CD14-positive monocyte (primary cell): ENCODE results near the gene GMEB2. TPM values are rescaled to one million over a fixed set of nuclear protein-coding genes. Genes with fewer than 3 reads are reported as not detected.
A peak's percentile ranks its signal among the peaks of the same experiment; 100 is the strongest.

Source experiments
- DNase-seq, 3 donors: peaks; one replicate each; pipeline ENCODE4 v3.0.0-alpha.2; 2011 to 2022
- H2AFZ ChIP-seq: 2 replicates; pipeline ENCODE4 v1.6.0; 2012; ENCODE audit warnings: mild to moderate bottlenecking, low read depth, low read length, inconsistent platforms; ENCODE audit not compliant: insufficient read depth, poor library complexity, severe bottlenecking
- H3K27ac ChIP-seq, 2 donors: 1 replicate in 1 of 2; 2 replicates in 1 of 2; pipeline ENCODE4 v1.5.1; 2012 to 2013; ENCODE audit warnings: low read length in 2 of 2, control low read depth in 1 of 2, inconsistent platforms in 1 of 2, low read depth in 1 of 2, mild to moderate bottlenecking in 1 of 2
- H3K27me3 ChIP-seq, 2 donors: one replicate each; pipeline versions ENCODE4 v1.6.0 to v1.6.1; 2011 to 2013; ENCODE audit warnings: low read length in 2 of 2; ENCODE audit not compliant: control insufficient read depth in 2 of 2, insufficient read depth in 2 of 2
- H3K36me3 ChIP-seq, 2 donors: replicated peaks in 1 of 2; 1 replicate in 1 of 2; 2 replicates in 1 of 2; pipeline versions ENCODE4 v1.5.1 to v1.6.1; 2012 to 2013; ENCODE audit warnings: low read length in 2 of 2, control low read depth in 1 of 2, inconsistent platforms in 1 of 2, mild to moderate bottlenecking in 1 of 2; ENCODE audit not compliant: insufficient read depth in 2 of 2, control insufficient read depth in 1 of 2
- H3K4me1 ChIP-seq, 2 donors: 1 replicate in 1 of 2; 2 replicates in 1 of 2; pipeline versions ENCODE4 v1.5.1 to v1.6.1; 2012 to 2013; ENCODE audit warnings: low read length in 2 of 2, control low read depth in 1 of 2, inconsistent platforms in 1 of 2, mild to moderate bottlenecking in 1 of 2, moderate library complexity in 1 of 2; ENCODE audit not compliant: insufficient read depth in 2 of 2, control insufficient read depth in 1 of 2
- H3K4me2 ChIP-seq: replicated peaks from 2 replicates; pipeline ENCODE3; 2012; ENCODE audit warnings: low read length, moderate library complexity, mild to moderate bottlenecking; ENCODE audit not compliant: poor library complexity, severe bottlenecking; ENCODE audit errors: extremely low read depth
- H3K4me3 ChIP-seq, 3 experiments: fragments of 200-600 bp in 1 of 3; sonication (generic) in 1 of 3; replicated peaks in 1 of 3; 1 replicate in 2 of 3; 2 replicates in 1 of 3; pipeline ENCODE4 v1.5.1; 2011 to 2013; ENCODE audit warnings: low read length in 3 of 3, mild to moderate bottlenecking in 3 of 3, control low read depth in 2 of 3, low read depth in 2 of 3, inconsistent platforms in 1 of 3, moderate library complexity in 1 of 3
- H3K79me2 ChIP-seq: 2 replicates; pipeline ENCODE4 v1.6.0; 2012; ENCODE audit warnings: mild to moderate bottlenecking, control low read depth, inconsistent platforms, low read length, moderate library complexity; ENCODE audit not compliant: insufficient read depth
- H3K9ac ChIP-seq: 2 replicates; pipeline ENCODE4 v1.6.0; 2017; ENCODE audit warnings: low read length, mild to moderate bottlenecking; ENCODE audit not compliant: insufficient read depth, poor library complexity, severe bottlenecking
- H3K9me3 ChIP-seq, 2 donors: replicated peaks in 1 of 2; 1 replicate in 1 of 2; 2 replicates in 1 of 2; pipeline versions ENCODE4 v1.5.1 to v1.6.1; 2012 to 2013; ENCODE audit warnings: low read length in 2 of 2, control low read depth in 1 of 2; ENCODE audit not compliant: control insufficient read depth in 1 of 2, insufficient read depth in 1 of 2
- H4K20me1 ChIP-seq: 2 replicates; pipeline ENCODE4 v1.6.0; 2012; ENCODE audit warnings: mild to moderate bottlenecking, low read length, control low read depth, moderate library complexity; ENCODE audit not compliant: insufficient read depth
- H3K27ac Mint-ChIP-seq, 7 donors: one replicate each; pipeline ENCODE4 v1.8.0; 2020; ENCODE audit warnings: mild to moderate bottlenecking in 7 of 7, mixed read lengths in 7 of 7, moderate library complexity in 6 of 7, inconsistent platforms in 2 of 7
- H3K27me3 Mint-ChIP-seq, 3 donors: one replicate each; pipeline ENCODE4 v1.8.0; 2021 to 2022; ENCODE audit warnings: low read depth in 3 of 3, mild to moderate bottlenecking in 3 of 3, mixed read lengths in 3 of 3, moderate library complexity in 3 of 3, inconsistent platforms in 1 of 3
- H3K36me3 Mint-ChIP-seq, 2 donors: one replicate each; pipeline ENCODE4 v1.8.0; 2020; ENCODE audit warnings: mixed read lengths in 2 of 2, inconsistent platforms in 1 of 2, mild to moderate bottlenecking in 1 of 2
- H3K4me1 Mint-ChIP-seq: one replicate; pipeline ENCODE4 v1.8.0; 2020; ENCODE audit warnings: mild to moderate bottlenecking, mixed read lengths
- H3K4me3 Mint-ChIP-seq, 2 donors: one replicate each; pipeline ENCODE4 v1.8.0; 2020; ENCODE audit warnings: mild to moderate bottlenecking in 2 of 2, mixed read lengths in 2 of 2, moderate library complexity in 1 of 2
- H3K9me3 Mint-ChIP-seq, 7 donors: one replicate each; pipeline ENCODE4 v1.8.0; 2020 to 2022; ENCODE audit warnings: mixed read lengths in 7 of 7, mild to moderate bottlenecking in 6 of 7, moderate library complexity in 6 of 7, inconsistent platforms in 2 of 7
- CTCF ChIP-seq: fragments of 200-600 bp; IDR thresholded peaks from one replicate; pipeline ENCODE4 v1.8.0; 2022; ENCODE audit warnings: antibody characterized with exemption, mild to moderate bottlenecking
- WGBS: methylation state at CpG from one replicate; pipeline ENCODE4 v1.1.5; 2013; ENCODE audit warnings: missing lambda C conversion rate; ENCODE audit not compliant: insufficient coverage; 5-methylcytosine and 5-hydroxymethylcytosine counted together
- intact Hi-C, 2 donors: fragments of 100-400 bp; cut with micrococcal nuclease; formaldehyde crosslinking; loops; one replicate each; pipeline versions ENCODE4 v1.15.0 to v1.15.1; 2023
- polyA plus RNA-seq, 3 donors: library from polyadenylated mRNA; depleted of rRNA in 1 of 3; unstranded in 2 of 3; stranded (reverse) in 1 of 3; fragments of 300-500 nt in 2 of 3; fragments of >200 nt in 1 of 3; fragmentation: Illumina TruSeq in 2 of 3; gene quantifications; 1 replicate in 2 of 3; 2 replicates in 1 of 3; pipeline ENCODE4 v1.2.3, GENCODE V29; 2012 to 2021

The GMEB2 gene
- polyA plus RNA-seq, 3 donors = 2.7 to 11.7 (median 3.8) TPM

GRCh38 chr20:63556873-63557478 is 69.9 kb downstream of the GMEB2 start:
- H3K4me1 Mint-ChIP-seq = peaks cover 10% of the 10 kb centered on the region
- no peak overlapping the region for H3K4me2 ChIP-seq
- no peak for DNase-seq
- H3K9me3 Mint-ChIP-seq = peaks cover 4 to 22% (median 6%) of the 10 kb centered on the region in 7 donors
- peaks cover 27 to 75% (median 58%) of the 10 kb centered on the region in 3 donors for H3K27me3 Mint-ChIP-seq
- peaks cover 0 to 7% of the 10 kb centered on the region in 2 donors for H3K9me3 ChIP-seq
- no peak for TF ChIP-seq CTCF
- peak overlapping the region in 1 of 2 donors; percentile 35 for H3K4me3 Mint-ChIP-seq
- H3K27me3 ChIP-seq = peaks cover 2 to 66% of the 10 kb centered on the region in 2 donors
- H4K20me1 ChIP-seq = peaks cover 63% of the 10 kb centered on the region
- no peak overlapping the region for H3K4me3 ChIP-seq
- no peak overlapping the region for H3K9ac ChIP-seq
- intact Hi-C loops = no loop called here
- peaks cover 15 to 22% of the 10 kb centered on the region in 2 donors for H3K4me1 ChIP-seq
- H3K27ac ChIP-seq = no peak overlapping the region
- H3K27ac Mint-ChIP-seq = no peak overlapping the region
- peaks cover 22 to 24% of the 10 kb centered on the region in 2 donors for H3K36me3 ChIP-seq
- no peaks in the 10 kb centered on the region for H3K79me2 ChIP-seq
- 89% methylated on average over 19 of the region's 23 CpGs for WGBS
- no peak overlapping the region for H2AFZ ChIP-seq
- H3K36me3 Mint-ChIP-seq = peaks cover 23 to 34% of the 10 kb centered on the region in 2 donors

- Histone ChIP-seq H3K79me2 (no peaks in the 10 kb centered on the region), H3K4me3 (no peak overlapping the region), H3K27ac (no peak overlapping the region), H3K9me3 (peaks cover 0 to 7% of the 10 kb centered on the region in 2 donors), H3K36me3 (peaks cover 12% of the 10 kb centered on the region in 2 donors), H3K27me3 (peaks cover 2 to 60% of the 10 kb centered on the region in 2 donors), H2AFZ (no peak overlapping the region), H3K4me2 (no peak overlapping the region), H4K20me1 (peaks cover 51% of the 10 kb centered on the region), H3K4me1 (peaks cover 15 to 22% of the 10 kb centered on the region in 2 donors), H3K9ac (no peak overlapping the region)
- Mint-ChIP-seq H3K27me3 (peaks cover 34 to 73% (median 57%) of the 10 kb centered on the region in 3 donors), H3K36me3 (peaks cover 15 to 23% of the 10 kb centered on the region in 2 donors), H3K27ac (no peak overlapping the region), H3K9me3 (peaks cover 4 to 21% (median 6%) of the 10 kb centered on the region in 7 donors), H3K4me1 (peaks cover 10% of the 10 kb centered on the region), H3K4me3 (no peak overlapping the region)
- 96% methylated on average over 45 of the region's 45 CpGs for WGBS
- TF ChIP-seq CTCF = no peak
- no peak for DNase-seq
- intact Hi-C loops = no loop called here
Measured at GRCh38 chr20:63555661-63556381, 71.1 kb downstream of the GMEB2 start.
